HepG2 (cell line): ENCODE data around the gene CALD1. TPM values are rescaled to one million over a fixed set of nuclear protein-coding genes. Genes with fewer than 3 reads are reported as not detected.

Experiments
- ARNT2 ChIP-seq: sonication (generic); formaldehyde crosslinking; IDR thresholded peaks from 2 replicates; pipeline ENCODE4 v1.8.0; 2022; ENCODE audit warnings: mild to moderate bottlenecking, low read depth, missing genetic modification reagents, moderate library complexity
- CEBPG ChIP-seq: IDR thresholded peaks from 2 replicates; pipeline ENCODE4 v1.6.1; 2016
- CHCHD3 ChIP-seq: sonication (generic); formaldehyde crosslinking; IDR thresholded peaks from 2 replicates; pipeline ENCODE4 v1.8.0; 2022; ENCODE audit warnings: mild to moderate bottlenecking, missing genetic modification reagents, moderate library complexity
- FOXC1 ChIP-seq: sonication (generic); formaldehyde crosslinking; IDR thresholded peaks from 2 replicates; pipeline ENCODE4 v1.8.0; 2022; ENCODE audit warnings: mild to moderate bottlenecking, missing genetic modification reagents, borderline replicate concordance
- HNF4A ChIP-seq: sonication (generic); formaldehyde crosslinking; IDR thresholded peaks from 2 replicates; pipeline ENCODE4 v1.4.0; 2020; ENCODE audit warnings: missing genetic modification reagents
- KMT2A ChIP-seq: sonication (generic); formaldehyde crosslinking; IDR thresholded peaks from 2 replicates; pipeline ENCODE4 v1.4.0; 2020; ENCODE audit warnings: missing genetic modification reagents
- MXD4 ChIP-seq: IDR thresholded peaks from 2 replicates; pipeline ENCODE4 v1.6.1; 2016; ENCODE audit warnings: mild to moderate bottlenecking, missing biosample characterization, missing genetic modification reagents
- NFRKB ChIP-seq: fragments of 450-650 bp; IDR thresholded peaks from 2 replicates; pipeline ENCODE4 v1.6.1; 2017
- PHF21A ChIP-seq: sonication (generic); formaldehyde crosslinking; IDR thresholded peaks from 2 replicates; pipeline ENCODE4 v1.5.0; 2020; ENCODE audit warnings: mild to moderate bottlenecking, missing genetic modification reagents
- SMAD9 ChIP-seq: sonication (generic); formaldehyde crosslinking; IDR thresholded peaks from 2 replicates; pipeline ENCODE4 v1.5.1; 2020; ENCODE audit warnings: mild to moderate bottlenecking, missing genetic modification reagents
- SP1 ChIP-seq, 2 experiments: fragments of 450-650 bp in 1 of 2; sonication (generic) in 1 of 2; formaldehyde crosslinking in 1 of 2; IDR thresholded peaks; 2 replicates each; pipeline versions ENCODE4 v1.4.0 to v1.6.1; 2016 to 2020; ENCODE audit warnings: missing genetic modification reagents in 1 of 2
- ZFP37 ChIP-seq: sonication (generic); formaldehyde crosslinking; IDR thresholded peaks from 2 replicates; pipeline ENCODE4 v1.4.0; 2020; ENCODE audit warnings: missing genetic modification reagents, borderline replicate concordance
- ZNF121 ChIP-seq: sonication (generic); formaldehyde crosslinking; IDR thresholded peaks from 2 replicates; pipeline ENCODE4 v1.5.0; 2020; ENCODE audit warnings: mild to moderate bottlenecking, missing genetic modification reagents
- ZNF256 ChIP-seq: sonication (generic); formaldehyde crosslinking; conservative IDR thresholded peaks from 2 replicates; pipeline ENCODE4 v1.4.0; 2020; ENCODE audit warnings: missing genetic modification reagents
- ZNF460 ChIP-seq: sonication (generic); formaldehyde crosslinking; IDR thresholded peaks from 2 replicates; pipeline ENCODE4 v1.5.1; 2020; ENCODE audit warnings: missing genetic modification reagents, mild to moderate bottlenecking, borderline replicate concordance
- ZNF484 ChIP-seq: sonication (generic); formaldehyde crosslinking; IDR thresholded peaks from 2 replicates; pipeline ENCODE4 v1.5.1; 2020; ENCODE audit warnings: mild to moderate bottlenecking, low read depth, missing genetic modification reagents, borderline replicate concordance
- ZNF546 ChIP-seq: sonication (generic); formaldehyde crosslinking; conservative IDR thresholded peaks from 2 replicates; pipeline ENCODE4 v1.8.1; 2023; ENCODE audit warnings: mild to moderate bottlenecking, missing genetic modification reagents
- ZNF556 ChIP-seq: sonication (generic); formaldehyde crosslinking; IDR thresholded peaks from 2 replicates; pipeline ENCODE4 v1.4.0; 2020; ENCODE audit warnings: mild to moderate bottlenecking, missing genetic modification reagents, borderline replicate concordance
- ZNF768 ChIP-seq: sonication (generic); formaldehyde crosslinking; IDR thresholded peaks from 2 replicates; pipeline ENCODE4 v1.4.0; 2020; ENCODE audit warnings: missing genetic modification reagents
- polyA plus RNA-seq, 8 experiments: library from polyadenylated mRNA; depleted of rRNA in 3 of 8; stranded (reverse) in 7 of 8; unstranded in 1 of 8; fragments of >200 nt; fragmentation: Illumina TruSeq in 4 of 8; extraction: Trizol in 4 of 8; gene quantifications; 2 replicates each; pipeline versions ENCODE4 v1.2.1 to v1.2.3, GENCODE V29; 2011 to 2016; ENCODE audit warnings: low read depth in 4 of 8, missing spikeins in 1 of 8, mixed read lengths in 1 of 8; ENCODE audit not compliant: insufficient read depth in 1 of 8
- total RNA-seq, 5 experiments: library from RNA; depleted of rRNA; stranded (reverse); fragments of >200 nt; fragmentation: Illumina TruSeq; extraction: Trizol; gene quantifications; 2 replicates each; pipeline ENCODE4 v1.2.3, GENCODE V29; 2016; ENCODE audit warnings: low read depth in 1 of 5
- TF ChIP-seq, protein P1 (sequence below): sonication (generic); formaldehyde crosslinking; IDR thresholded peaks from 2 replicates; pipeline ENCODE4 v1.5.1; 2020; ENCODE audit warnings: mild to moderate bottlenecking, missing genetic modification reagents
- TF ChIP-seq, protein P2 (sequence below): sonication (generic); formaldehyde crosslinking; IDR thresholded peaks from 2 replicates; pipeline ENCODE4 v1.4.0; 2020; ENCODE audit warnings: missing genetic modification reagents
- TF ChIP-seq, protein P3 (sequence below): sonication (generic); formaldehyde crosslinking; IDR thresholded peaks from 2 replicates; pipeline ENCODE4 v1.4.0; 2020; ENCODE audit warnings: missing genetic modification reagents, borderline replicate concordance
- TF ChIP-seq, protein P4 (sequence below): fragments of 450-650 bp; IDR thresholded peaks from 2 replicates; pipeline ENCODE4 v1.6.1; 2016

CALD1 gene
- total and polyA plus RNA-seq, 2 of the 13 experiments (the other 11 are each of a cell fraction or from before 2014, with no cell fraction given): 53.0 to 112 TPM

DNA sequence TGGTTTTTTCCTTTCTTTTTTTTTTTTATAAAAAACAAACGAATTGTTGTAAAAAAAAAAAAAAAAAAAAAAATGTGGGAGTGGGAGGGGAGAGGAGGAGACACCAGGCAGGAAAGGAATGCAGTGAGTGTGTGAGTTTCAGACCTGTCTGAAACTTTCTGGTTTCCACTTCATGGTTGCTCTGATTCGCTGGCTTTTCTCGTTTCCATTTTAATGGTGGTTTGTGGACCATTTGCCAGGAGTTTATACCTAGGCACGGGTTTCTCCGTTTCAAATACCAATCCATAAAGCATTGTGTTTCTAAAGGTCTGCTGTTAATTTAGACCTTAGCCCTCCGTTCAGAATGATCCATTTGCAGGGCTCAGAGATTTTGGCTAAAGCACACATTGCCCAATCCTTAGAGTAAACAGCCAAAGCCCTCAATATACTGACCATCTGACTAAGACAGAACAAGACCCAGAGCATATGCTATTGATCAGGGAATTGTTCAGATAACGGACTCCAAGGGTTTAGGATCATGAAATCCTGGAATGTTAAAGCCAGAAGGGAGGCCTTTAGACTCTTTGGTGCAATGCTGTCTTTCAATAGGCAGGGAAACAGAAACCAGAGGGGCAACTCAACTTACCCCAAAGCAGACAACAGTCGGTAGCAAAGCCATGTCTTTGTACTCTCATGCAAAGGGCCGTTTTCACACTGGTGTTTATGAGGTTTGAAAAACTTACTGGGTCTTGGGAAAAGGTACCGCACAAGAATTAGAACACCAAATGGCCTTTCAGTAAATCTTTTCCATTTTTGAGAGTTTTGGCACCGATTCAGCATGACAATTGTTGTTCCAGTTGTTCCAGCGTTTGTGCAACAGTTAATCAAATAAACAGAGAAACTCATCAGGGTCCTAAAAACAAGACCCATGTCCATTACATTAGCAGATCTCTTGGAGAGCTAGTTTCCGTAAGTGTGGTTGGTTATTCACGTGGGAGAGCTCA lies 112.6 kb downstream of the CALD1 start (continued):
- TF ChIP-seq ZNF121 (CRISPR knock-in tag) (0 out of 2 replicates have a peak, but pooled peaks have one; percentile 21), HNF4A (CRISPR knock-in tag) (peak; percentile 84), KMT2A (CRISPR knock-in tag) (peak; percentile 56), ZFP37 (CRISPR knock-in tag) (no peak), SP1 (IDR thresholded peaks at IDR 0.05) (no peak), SP1 (CRISPR knock-in tag; IDR thresholded peaks at IDR 0.05) (no peak), MXD4 (CRISPR knock-in tag) (peak; percentile 18; the same call in 1 of the 2 replicates), CEBPG (CRISPR knock-in tag) (peak; percentile 97), ARNT2 (CRISPR knock-in tag) (0 out of 2 replicates have a peak, but pooled peaks have one; percentile 6), CHCHD3 (no peak), PHF21A (CRISPR knock-in tag) (peak; percentile 88), NFRKB (no peak), ZNF256 (0 out of 2 replicates have a peak, but pooled peaks have one; percentile 11), ZNF484 (CRISPR knock-in tag) (no peak), ZNF460 (no peak), ZNF546 (CRISPR knock-in tag) (no peak), ZNF768 (CRISPR knock-in tag) (no peak), ZNF556 (CRISPR knock-in tag) (no peak), FOXC1 (CRISPR knock-in tag) (no peak), SMAD9 (CRISPR knock-in tag) (no peak)
- TF ChIP-seq, protein P1, sequence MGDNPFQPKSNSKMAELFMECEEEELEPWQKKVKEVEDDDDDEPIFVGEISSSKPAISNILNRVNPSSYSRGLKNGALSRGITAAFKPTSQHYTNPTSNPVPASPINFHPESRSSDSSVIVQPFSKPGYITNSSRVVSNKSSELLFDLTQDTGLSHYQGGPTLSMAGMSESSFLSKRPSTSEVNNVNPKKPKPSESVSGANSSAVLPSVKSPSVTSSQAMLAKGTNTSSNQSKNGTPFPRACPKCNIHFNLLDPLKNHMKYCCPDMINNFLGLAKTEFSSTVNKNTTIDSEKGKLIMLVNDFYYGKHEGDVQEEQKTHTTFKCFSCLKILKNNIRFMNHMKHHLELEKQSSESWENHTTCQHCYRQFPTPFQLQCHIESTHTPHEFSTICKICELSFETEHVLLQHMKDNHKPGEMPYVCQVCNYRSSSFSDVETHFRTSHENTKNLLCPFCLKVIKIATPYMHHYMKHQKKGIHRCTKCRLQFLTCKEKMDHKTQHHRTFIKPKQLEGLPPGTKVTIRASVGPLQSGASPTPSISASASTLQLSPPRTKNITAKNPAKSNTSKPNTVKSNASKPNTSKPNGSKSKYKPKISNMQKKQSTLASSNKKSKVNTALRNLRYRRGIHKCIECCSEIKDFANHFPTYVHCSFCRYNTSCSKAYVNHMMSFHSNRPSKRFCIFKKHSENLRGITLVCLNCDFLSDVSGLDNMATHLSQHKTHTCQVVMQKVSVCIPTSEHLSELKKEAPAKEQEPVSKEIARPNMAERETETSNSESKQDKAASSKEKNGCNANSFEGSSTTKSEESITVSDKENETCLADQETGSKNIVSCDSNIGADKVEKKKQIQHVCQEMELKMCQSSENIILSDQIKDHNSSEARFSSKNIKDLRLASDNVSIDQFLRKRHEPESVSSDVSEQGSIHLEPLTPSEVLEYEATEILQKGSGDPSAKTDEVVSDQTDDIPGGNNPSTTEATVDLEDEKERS (CRISPR knock-in tag): no peak
- TF ChIP-seq, protein P2, sequence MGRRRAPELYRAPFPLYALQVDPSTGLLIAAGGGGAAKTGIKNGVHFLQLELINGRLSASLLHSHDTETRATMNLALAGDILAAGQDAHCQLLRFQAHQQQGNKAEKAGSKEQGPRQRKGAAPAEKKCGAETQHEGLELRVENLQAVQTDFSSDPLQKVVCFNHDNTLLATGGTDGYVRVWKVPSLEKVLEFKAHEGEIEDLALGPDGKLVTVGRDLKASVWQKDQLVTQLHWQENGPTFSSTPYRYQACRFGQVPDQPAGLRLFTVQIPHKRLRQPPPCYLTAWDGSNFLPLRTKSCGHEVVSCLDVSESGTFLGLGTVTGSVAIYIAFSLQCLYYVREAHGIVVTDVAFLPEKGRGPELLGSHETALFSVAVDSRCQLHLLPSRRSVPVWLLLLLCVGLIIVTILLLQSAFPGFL (CRISPR knock-in tag): no peak
- TF ChIP-seq, protein P3, sequence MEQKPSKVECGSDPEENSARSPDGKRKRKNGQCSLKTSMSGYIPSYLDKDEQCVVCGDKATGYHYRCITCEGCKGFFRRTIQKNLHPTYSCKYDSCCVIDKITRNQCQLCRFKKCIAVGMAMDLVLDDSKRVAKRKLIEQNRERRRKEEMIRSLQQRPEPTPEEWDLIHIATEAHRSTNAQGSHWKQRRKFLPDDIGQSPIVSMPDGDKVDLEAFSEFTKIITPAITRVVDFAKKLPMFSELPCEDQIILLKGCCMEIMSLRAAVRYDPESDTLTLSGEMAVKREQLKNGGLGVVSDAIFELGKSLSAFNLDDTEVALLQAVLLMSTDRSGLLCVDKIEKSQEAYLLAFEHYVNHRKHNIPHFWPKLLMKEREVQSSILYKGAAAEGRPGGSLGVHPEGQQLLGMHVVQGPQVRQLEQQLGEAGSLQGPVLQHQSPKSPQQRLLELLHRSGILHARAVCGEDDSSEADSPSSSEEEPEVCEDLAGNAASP (CRISPR knock-in tag): peak; percentile 74
- TF ChIP-seq, protein P4, sequence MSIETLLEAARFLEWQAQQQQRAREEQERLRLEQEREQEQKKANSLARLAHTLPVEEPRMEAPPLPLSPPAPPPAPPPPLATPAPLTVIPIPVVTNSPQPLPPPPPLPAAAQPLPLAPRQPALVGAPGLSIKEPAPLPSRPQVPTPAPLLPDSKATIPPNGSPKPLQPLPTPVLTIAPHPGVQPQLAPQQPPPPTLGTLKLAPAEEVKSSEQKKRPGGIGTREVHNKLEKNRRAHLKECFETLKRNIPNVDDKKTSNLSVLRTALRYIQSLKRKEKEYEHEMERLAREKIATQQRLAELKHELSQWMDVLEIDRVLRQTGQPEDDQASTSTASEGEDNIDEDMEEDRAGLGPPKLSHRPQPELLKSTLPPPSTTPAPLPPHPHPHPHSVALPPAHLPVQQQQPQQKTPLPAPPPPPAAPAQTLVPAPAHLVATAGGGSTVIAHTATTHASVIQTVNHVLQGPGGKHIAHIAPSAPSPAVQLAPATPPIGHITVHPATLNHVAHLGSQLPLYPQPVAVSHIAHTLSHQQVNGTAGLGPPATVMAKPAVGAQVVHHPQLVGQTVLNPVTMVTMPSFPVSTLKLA: no peak
